GM18511 (cell line): Measurements from ENCODE around the gene HSPA12A.

Source experiments
- ATAC-seq: cut with Tn5 transposase; IDR thresholded peaks from one replicate; pipeline ENCODE4 v1.9.1; 2021; ENCODE audit warnings: mild to moderate bottlenecking, moderate library complexity; ENCODE audit not compliant: unreplicated experiment

The HSPA12A gene

DNA sequence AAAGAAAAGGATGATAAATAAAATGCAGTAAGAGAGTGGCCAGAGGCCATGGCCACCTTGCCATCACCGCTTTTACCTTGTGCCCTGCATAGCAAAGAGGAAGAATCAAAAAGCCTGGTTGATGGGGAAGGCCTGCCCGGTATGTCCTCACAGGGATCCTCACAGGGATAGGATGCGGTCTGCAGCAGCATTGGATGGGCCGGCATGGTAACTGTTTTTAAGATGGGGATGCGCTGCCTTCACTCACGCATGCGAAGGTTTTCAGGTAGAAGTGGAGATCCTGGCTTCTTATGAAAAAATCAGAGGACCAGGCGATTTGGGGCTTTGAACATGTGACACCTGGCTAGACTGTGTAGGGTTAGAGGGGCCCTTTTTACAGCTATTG is 109.2 kb downstream of the HSPA12A start:
- no peak for ATAC-seq

DNA sequence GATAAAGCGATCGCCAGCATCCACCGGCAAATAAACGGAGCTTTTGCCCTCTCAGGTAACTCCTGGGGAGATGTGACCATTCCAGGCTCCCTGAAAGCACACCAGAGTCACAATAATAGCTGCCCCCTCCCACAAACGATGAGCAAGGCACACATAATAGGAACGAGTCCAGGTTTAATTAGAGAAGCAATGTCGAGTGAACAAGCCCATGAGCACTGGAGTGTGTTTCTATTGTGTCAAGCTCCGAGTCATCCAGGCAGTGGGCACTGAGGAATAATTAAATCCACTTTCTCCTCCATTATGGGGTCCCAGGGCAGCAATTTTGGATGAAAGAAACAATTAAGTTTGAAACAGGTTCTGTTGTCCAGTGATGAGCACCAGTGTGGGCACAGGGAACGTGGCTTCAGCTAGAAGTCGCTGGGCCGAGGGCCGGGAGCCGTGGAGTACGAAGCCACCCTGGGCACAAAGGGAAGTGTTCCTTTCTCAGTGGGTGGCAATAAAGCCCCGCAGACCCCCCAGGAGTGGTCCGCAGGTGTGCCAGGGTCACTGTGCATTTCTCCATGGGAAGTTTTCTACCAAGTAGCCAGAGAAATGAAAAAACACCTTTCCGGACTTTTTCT is 109.7 kb downstream of the HSPA12A start:
- ATAC-seq: no peak

DNA sequence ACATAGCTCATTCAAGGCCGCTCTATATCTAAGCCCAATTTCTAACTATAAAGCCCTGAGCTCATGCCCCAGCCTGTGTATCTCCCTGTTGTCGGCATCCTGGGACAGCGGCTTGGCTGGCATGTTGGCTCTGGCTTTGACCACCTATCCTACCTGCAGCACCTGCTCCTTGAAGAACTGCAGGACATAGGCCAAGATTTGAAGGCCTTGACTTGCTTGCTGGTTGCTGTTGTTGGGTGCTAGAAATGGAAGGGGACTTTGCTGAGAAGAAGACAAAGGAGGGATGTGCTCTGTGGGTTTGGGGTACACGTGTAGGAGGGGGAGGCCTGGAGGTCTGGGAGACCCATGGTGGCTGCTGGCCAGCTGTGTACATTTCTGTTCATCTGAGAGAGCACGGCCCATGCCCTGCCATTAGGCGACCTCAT is 110.5 kb downstream of the HSPA12A start:
- ATAC-seq: no peak

DNA sequence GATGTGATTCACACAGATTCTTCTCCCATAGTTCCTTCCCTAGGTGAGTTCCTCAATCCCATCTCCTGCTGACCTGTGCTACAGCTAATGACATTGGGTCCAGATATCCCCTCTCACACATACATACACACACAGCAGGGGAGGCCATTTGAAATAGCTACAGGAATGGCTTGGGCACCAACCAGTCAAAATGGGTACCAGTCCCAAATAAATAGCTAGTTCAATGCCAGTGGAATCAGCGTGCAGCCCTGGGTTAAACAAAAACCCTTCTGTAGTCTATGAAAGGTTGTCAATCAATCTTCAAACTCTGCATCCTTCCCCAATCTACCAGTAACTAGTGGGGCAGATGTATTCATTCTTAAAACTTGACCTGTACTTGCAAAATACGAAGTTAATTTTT is 112.3 kb downstream of the HSPA12A start:
- no peak for ATAC-seq

DNA sequence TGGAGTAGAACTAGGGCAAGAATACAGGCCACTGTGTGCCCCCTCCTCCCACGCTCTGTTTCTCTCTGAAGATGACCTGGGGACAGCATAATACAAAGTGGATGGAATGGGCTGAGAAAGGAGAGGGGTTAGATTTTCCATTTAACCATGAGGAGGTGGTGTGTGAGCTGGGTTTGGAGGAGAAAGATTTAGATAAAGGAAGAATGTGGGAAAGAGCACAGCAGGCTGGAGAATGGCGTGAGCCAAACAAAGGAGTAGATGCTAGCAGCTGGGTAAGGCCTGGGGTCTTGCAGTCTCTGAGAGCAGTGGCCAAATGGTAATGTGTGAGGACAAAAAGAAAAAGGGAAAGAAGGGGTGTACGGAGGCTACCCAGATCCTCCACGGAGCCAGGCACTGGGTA is 113.0 kb downstream of the HSPA12A start:
- ATAC-seq: no peak

DNA sequence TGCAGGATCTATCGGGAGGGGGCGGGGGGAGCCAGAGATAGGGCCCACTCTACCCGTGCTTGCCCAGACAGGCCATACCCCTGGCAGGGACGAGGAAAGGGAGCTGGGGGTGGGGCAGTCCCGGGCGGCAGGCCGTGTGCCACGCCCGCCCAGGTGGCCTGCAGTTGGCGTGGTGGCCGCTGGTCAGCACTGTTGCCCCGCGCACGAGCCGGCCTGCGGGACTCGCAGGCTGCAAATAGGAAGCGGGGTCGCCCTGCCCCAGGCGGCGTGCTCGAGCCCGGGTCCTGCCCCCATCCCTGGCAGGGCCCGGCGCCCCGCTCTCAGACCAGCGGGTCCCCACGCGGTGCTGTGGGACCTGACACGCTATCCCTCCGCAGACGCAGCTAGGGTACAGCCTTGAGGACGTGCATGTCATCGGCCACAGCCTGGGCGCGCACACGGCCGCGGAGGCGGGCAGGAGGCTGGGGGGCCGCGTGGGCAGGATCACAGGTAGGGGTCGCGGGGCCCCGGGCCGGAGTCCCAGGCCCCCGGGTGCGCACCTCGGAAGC is 114.9 kb downstream of the HSPA12A start:
- no peak for ATAC-seq

DNA sequence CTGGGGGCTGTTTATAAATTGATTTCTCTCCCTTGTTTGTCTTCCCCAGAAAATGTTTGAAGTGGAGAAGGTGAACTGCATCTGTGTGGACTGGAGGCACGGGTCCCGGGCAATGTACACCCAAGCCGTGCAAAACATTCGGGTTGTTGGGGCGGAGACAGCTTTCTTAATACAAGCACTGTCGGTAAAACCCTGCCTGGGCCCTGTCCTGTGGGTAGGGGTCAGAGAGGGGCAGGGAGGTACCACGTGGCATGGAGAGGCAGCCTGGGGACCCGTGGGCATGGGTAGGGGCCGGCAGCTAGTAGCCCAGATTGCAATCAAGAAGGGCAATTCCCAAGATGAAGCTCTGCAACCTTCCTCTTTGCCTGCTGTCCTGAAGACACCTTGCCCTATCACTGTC is 115.6 kb downstream of the HSPA12A start:
- ATAC-seq: no peak

DNA sequence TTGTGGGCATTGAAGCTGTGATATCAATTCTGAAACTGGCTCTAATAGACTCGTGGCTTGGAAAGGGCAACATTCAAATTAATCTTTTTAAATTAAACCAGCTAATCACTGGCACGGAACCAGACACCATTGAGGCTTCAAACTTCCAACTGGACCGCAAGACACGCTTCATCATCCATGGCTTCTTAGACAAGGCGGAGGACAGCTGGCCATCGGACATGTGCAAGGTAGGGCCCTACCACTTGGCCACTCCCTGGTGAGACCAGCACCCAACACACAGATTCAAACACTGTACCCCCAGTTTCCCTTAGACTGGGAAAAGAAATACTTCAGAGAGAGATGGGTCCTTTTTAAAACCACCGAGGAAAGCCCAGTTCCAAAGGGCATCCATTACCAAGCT is 116.5 kb downstream of the HSPA12A start:
- ATAC-seq: no peak

DNA sequence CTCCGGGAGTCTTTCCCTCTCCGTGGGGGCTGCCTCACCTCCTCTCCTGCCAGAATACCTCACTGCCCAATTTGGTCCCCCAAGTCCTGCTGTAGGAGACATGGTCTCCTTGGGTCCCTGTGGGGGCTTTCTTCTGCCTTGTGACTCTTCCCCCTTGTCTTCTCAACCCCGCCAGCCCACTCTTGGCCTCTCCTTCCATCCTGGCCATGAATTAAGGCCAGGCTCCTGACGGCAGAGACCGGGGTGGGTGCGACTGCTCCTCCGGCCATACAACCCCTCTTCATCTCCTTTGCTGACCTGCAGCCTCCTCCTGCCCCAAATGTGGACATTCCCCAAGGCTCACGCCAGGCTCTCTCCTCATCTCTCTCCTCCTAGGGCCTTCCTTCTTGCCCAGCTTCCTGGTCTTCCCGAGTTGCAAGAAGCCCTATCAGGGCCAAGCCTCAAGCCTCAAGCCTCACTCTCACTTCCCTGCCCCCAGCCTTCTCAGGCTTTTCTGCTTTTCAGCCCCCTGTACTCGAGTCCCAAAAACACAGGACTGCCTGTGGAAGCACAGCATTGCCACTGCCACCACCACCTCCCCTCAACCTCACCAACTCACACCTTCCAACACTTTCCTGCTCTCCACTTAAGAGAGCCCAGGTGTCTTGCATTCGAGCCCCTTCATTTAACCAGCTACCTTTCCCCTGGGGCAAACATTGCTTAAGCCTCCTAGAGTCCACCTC is 120.3 kb downstream of the HSPA12A start:
- ATAC-seq: no peak

DNA sequence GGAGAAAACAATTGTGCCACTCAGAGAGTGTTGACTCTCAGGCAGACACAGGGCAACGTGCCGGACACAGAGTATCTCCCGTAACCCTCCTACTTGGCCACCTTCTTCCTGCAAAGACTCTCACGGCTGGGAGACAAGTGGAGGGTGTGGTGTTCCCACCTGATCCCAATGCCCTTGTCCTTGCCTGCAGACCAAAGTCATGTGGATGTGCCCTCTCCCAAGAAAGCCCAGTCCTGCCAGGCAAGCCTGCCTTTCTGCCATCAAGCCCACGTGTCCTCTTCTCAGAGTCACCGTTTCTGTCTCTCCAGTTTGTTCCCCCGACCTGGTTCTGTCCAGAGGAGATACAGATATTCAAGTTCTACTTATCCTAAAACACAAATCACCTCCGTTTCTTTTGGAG is 120.9 kb downstream of the HSPA12A start:
- ATAC-seq: no peak
